ENCODE results near the gene GRAMD2A. TPM values are rescaled to one million over a fixed set of nuclear protein-coding genes. Genes with fewer than 3 reads are reported as not detected.

Gene GRAMD2A
- polyA plus RNA-seq, 2 donors = 1.1 to 1.6 TPM

- no peaks in the 10 kb centered on the region for H3K27me3 ChIP-seq (ENCODE audit: control insufficient read depth in 1 of 2, insufficient read depth in 2 of 2, low read length in 2 of 2)
- WGBS, 2 donors = 29 to 33% methylated on average over 2 of the region's 2 CpGs
- H3K9me3 ChIP-seq (ENCODE audit: control insufficient read depth in 2 of 2, insufficient read depth in 1 of 2, low read depth in 1 of 2, low read length in 1 of 2) = no peaks in the 10 kb centered on the region
- no peaks in the 10 kb centered on the region for H3K4me1 ChIP-seq (ENCODE audit: control insufficient read depth in 2 of 2, insufficient read depth in 2 of 2, low read length in 1 of 2)
- H3K4me3 ChIP-seq (ENCODE audit: low read depth in 1 of 2, low read length in 2 of 2) = no peak overlapping the region
- H3K36me3 ChIP-seq (ENCODE audit: control insufficient read depth in 2 of 2, insufficient read depth in 2 of 2, low read length in 1 of 2) = no peaks in the 10 kb centered on the region
- H3K27ac ChIP-seq (ENCODE audit: low read depth in 2 of 2, low read length in 1 of 2) = no peak overlapping the region
Measured at GRCh38 chr15:72135719-72136118, 61.9 kb downstream of the GRAMD2A start.

DNA sequence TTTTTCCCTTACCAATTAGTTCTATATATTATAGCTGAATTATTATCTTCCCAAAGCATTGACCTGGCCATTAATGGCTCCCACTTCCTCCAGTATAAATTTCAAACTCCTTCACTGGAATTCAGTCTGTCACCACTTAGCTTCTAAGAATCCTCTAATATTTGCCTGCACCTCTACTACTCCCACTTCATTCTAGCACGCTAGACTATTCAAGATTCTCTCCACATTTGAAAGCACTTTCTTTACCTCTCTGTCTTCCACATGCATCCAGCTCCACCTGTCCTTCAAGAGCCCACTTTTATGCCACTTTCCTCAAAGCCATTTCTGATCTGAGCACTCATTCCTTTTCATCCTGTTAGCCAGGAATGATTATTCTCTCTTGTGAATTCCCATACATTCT, 64.4 kb downstream of the GRAMD2A start:
- Histone ChIP-seq H3K36me3 (ENCODE audit: control insufficient read depth in 2 of 2, insufficient read depth in 2 of 2, low read length in 1 of 2) (no peaks in the 10 kb centered on the region), H3K27ac (ENCODE audit: low read depth in 2 of 2, low read length in 1 of 2) (no peak overlapping the region), H3K9me3 (ENCODE audit: control insufficient read depth in 2 of 2, insufficient read depth in 1 of 2, low read depth in 1 of 2, low read length in 1 of 2) (no peaks in the 10 kb centered on the region), H3K4me3 (ENCODE audit: low read depth in 1 of 2, low read length in 2 of 2) (no peak overlapping the region), H3K4me1 (ENCODE audit: control insufficient read depth in 2 of 2, insufficient read depth in 2 of 2, low read length in 1 of 2) (no peaks in the 10 kb centered on the region), H3K27me3 (ENCODE audit: control insufficient read depth in 1 of 2, insufficient read depth in 2 of 2, low read length in 2 of 2) (no peaks in the 10 kb centered on the region)
- WGBS, 2 donors = 90 to 96% methylated on average over 1 of the region's 1 CpG

DNA sequence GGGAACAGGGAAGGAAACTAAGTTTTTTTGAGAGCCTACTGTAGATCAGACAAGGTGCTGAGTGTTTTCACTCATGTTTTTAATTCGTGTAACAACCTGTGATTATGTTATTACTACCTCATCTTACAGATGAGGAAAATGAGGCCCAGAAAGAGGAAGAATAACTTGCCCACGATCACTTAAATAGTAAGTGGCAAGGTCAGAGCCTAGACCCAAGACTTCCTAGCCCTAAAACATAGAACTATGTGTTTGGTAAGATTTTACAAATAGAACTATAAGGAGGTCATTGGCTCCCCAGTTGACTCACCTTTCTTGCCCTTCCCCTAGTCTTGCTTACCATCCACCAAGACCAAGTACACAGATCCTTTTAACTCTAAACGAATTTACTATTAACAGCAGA, 65.7 kb downstream of the GRAMD2A start:
- H3K4me1 ChIP-seq (ENCODE audit: control insufficient read depth in 2 of 2, insufficient read depth in 2 of 2, low read length in 1 of 2) = no peaks in the 10 kb centered on the region
- H3K27ac ChIP-seq (ENCODE audit: low read depth in 2 of 2, low read length in 1 of 2) = no peak overlapping the region
- H3K36me3 ChIP-seq (ENCODE audit: control insufficient read depth in 2 of 2, insufficient read depth in 2 of 2, low read length in 1 of 2) = no peaks in the 10 kb centered on the region
- 70 to 76% methylated on average over 3 of the region's 3 CpGs for WGBS, 2 donors
- H3K9me3 ChIP-seq (ENCODE audit: control insufficient read depth in 2 of 2, insufficient read depth in 1 of 2, low read depth in 1 of 2, low read length in 1 of 2) = no peaks in the 10 kb centered on the region
- no peaks in the 10 kb centered on the region for H3K27me3 ChIP-seq (ENCODE audit: control insufficient read depth in 1 of 2, insufficient read depth in 2 of 2, low read length in 2 of 2)
- no peak overlapping the region for H3K4me3 ChIP-seq (ENCODE audit: low read depth in 1 of 2, low read length in 2 of 2)

- Histone ChIP-seq H3K4me3 (ENCODE audit: low read depth in 1 of 2, low read length in 2 of 2) (no peak overlapping the region), H3K36me3 (ENCODE audit: control insufficient read depth in 2 of 2, insufficient read depth in 2 of 2, low read length in 1 of 2) (no peaks in the 10 kb centered on the region), H3K27ac (ENCODE audit: low read depth in 2 of 2, low read length in 1 of 2) (no peak overlapping the region), H3K9me3 (ENCODE audit: control insufficient read depth in 2 of 2, insufficient read depth in 1 of 2, low read depth in 1 of 2, low read length in 1 of 2) (no peaks in the 10 kb centered on the region), H3K4me1 (ENCODE audit: control insufficient read depth in 2 of 2, insufficient read depth in 2 of 2, low read length in 1 of 2) (no peaks in the 10 kb centered on the region), H3K27me3 (ENCODE audit: control insufficient read depth in 1 of 2, insufficient read depth in 2 of 2, low read length in 2 of 2) (no peaks in the 10 kb centered on the region)
- WGBS, 2 donors = 91 to 96% methylated on average over 4 of the region's 4 CpGs
Measured at GRCh38 chr15:72130272-72130671, 67.3 kb downstream of the GRAMD2A start.

- Histone ChIP-seq H3K4me3 (ENCODE audit: low read depth in 1 of 2, low read length in 2 of 2) (no peak overlapping the region), H3K36me3 (ENCODE audit: control insufficient read depth in 2 of 2, insufficient read depth in 2 of 2, low read length in 1 of 2) (no peaks in the 10 kb centered on the region), H3K9me3 (ENCODE audit: control insufficient read depth in 2 of 2, insufficient read depth in 1 of 2, low read depth in 1 of 2, low read length in 1 of 2) (no peaks in the 10 kb centered on the region), H3K27me3 (ENCODE audit: control insufficient read depth in 1 of 2, insufficient read depth in 2 of 2, low read length in 2 of 2) (no peaks in the 10 kb centered on the region), H3K4me1 (ENCODE audit: control insufficient read depth in 2 of 2, insufficient read depth in 2 of 2, low read length in 1 of 2) (no peaks in the 10 kb centered on the region), H3K27ac (ENCODE audit: low read depth in 2 of 2, low read length in 1 of 2) (no peak overlapping the region)
Measured at GRCh38 chr15:72128359-72128758, 69.2 kb downstream of the GRAMD2A start.

DNA sequence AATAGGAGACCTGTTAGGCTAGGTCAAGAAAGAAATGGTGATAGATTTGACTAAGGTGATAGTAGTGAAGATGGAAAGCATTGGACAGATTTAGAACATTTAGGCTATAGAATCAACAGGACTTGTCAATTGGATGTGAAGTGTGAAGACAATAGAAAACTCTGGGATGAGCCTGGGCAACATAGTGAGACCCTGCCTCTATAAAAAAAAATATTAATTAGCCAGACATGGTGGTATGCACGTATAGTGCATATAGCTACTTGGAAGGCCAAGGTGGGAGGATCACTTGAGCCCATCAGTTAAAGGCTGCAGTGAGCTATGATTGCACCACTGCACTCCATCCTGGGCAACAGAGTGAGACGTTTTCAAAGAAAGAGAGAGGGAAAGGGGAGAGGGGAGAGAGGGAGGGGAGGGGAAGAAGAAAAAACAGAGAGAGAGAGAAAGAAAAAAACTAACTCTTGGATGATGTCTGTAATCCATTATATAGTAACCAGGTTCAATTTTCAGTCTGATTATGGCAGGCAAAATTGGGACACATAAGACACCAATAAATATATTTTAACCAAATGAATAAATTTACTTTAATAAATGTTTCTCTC, 69.8 kb downstream of the GRAMD2A start:
- H3K4me3 ChIP-seq (ENCODE audit: low read depth in 1 of 2, low read length in 2 of 2) = no peak overlapping the region
- no peaks in the 10 kb centered on the region for H3K4me1 ChIP-seq (ENCODE audit: control insufficient read depth in 2 of 2, insufficient read depth in 2 of 2, low read length in 1 of 2)
- no peaks in the 10 kb centered on the region for H3K9me3 ChIP-seq (ENCODE audit: control insufficient read depth in 2 of 2, insufficient read depth in 1 of 2, low read depth in 1 of 2, low read length in 1 of 2)
- no peaks in the 10 kb centered on the region for H3K27me3 ChIP-seq (ENCODE audit: control insufficient read depth in 1 of 2, insufficient read depth in 2 of 2, low read length in 2 of 2)
- 52 to 61% methylated on average over 2 of the region's 2 CpGs for WGBS, 2 donors
- H3K36me3 ChIP-seq (ENCODE audit: control insufficient read depth in 2 of 2, insufficient read depth in 2 of 2, low read length in 1 of 2) = no peaks in the 10 kb centered on the region
- no peak overlapping the region for H3K27ac ChIP-seq (ENCODE audit: low read depth in 2 of 2, low read length in 1 of 2)

GRCh38 chr15:72124218-72124617, 73.4 kb downstream of the GRAMD2A start:
- WGBS, 2 donors = 24 to 34% methylated on average over 1 of the region's 1 CpG
- H3K36me3 ChIP-seq (ENCODE audit: control insufficient read depth in 2 of 2, insufficient read depth in 2 of 2, low read length in 1 of 2) = no peaks in the 10 kb centered on the region
- H3K4me1 ChIP-seq (ENCODE audit: control insufficient read depth in 2 of 2, insufficient read depth in 2 of 2, low read length in 1 of 2) = no peaks in the 10 kb centered on the region
- no peak overlapping the region for H3K4me3 ChIP-seq (ENCODE audit: low read depth in 1 of 2, low read length in 2 of 2)
- no peak overlapping the region for H3K27ac ChIP-seq (ENCODE audit: low read depth in 2 of 2, low read length in 1 of 2)
- no peaks in the 10 kb centered on the region for H3K27me3 ChIP-seq (ENCODE audit: control insufficient read depth in 1 of 2, insufficient read depth in 2 of 2, low read length in 2 of 2)
- H3K9me3 ChIP-seq (ENCODE audit: control insufficient read depth in 2 of 2, insufficient read depth in 1 of 2, low read depth in 1 of 2, low read length in 1 of 2) = no peaks in the 10 kb centered on the region

DNA sequence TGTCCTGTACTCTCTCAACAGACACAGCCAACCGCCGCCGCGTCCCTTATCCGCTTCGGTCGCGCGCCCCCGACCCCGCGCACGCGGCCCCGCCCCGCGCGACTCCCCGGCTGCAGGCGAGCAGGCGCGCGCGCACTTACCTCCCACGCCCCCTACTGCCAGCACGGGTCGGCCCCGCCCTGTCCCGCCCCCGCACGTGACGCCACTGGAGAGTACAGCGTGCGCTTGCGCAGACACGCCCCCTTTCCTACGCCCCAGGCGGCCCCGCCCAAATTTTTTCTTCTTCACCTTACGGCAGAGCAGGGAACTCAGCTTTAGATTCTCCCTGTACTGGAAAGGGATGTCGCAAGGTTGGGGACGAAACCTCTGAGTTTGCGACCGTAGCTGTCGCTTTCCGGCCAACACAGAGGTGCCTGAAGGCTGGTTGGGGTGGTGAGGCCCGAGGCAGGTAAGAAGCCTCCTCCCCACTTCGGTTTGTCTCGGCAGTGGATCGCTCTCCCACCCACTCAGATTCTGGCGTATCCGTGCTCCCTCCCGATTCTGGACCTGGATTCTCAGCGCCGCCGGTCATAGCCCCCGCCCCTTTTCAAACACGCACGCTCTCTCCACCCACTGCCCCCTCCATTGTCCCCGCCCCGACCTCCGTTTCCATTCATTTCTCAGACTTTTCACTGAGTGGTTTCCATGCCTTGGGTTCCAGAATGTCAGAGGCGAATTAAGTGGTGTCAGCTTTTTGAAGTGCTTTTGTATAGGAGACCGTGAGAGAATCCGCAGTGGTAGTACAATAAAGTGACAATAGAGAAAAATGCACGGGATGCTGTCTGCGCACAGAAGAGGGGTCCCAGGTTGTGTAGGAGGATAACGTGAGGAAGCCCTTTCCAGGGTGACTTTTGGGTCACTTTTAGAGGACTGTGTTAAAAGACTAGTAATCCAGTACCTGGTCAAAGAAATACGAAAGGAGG, 79.3 kb downstream of the GRAMD2A start, which contains the start of the genes MYO9A and SENP8:
MYO9A (minus strand) TSS at position 134 of the 962 bp plus-strand sequence. CDS start 71,587 bp downstream, outside the sequence.
SENP8 (plus strand) TSS at position 387 of the 962 bp plus-strand sequence. CDS start 21,221 bp downstream, outside the sequence.
- peak within 1 kb of the TSS; percentile 65 to 99 for H3K4me3 ChIP-seq (ENCODE audit: low read depth in 1 of 2, low read length in 2 of 2)
- no peaks in the 10 kb centered on the region for H3K27me3 ChIP-seq (ENCODE audit: control insufficient read depth in 1 of 2, insufficient read depth in 2 of 2, low read length in 2 of 2)
- H3K27ac ChIP-seq (ENCODE audit: low read depth in 2 of 2, low read length in 1 of 2) = peak within 1 kb of the TSS; percentile 98 to 100
- 1% methylated on average over 69 of the region's 69 CpGs for WGBS, 2 donors
- no peaks in the 10 kb centered on the region for H3K4me1 ChIP-seq (ENCODE audit: control insufficient read depth in 2 of 2, insufficient read depth in 2 of 2, low read length in 1 of 2)
- no peaks in the 10 kb centered on the region for H3K36me3 ChIP-seq (ENCODE audit: control insufficient read depth in 2 of 2, insufficient read depth in 2 of 2, low read length in 1 of 2)
- H3K9me3 ChIP-seq (ENCODE audit: control insufficient read depth in 2 of 2, insufficient read depth in 1 of 2, low read depth in 1 of 2, low read length in 1 of 2) = no peaks in the 10 kb centered on the region

DNA sequence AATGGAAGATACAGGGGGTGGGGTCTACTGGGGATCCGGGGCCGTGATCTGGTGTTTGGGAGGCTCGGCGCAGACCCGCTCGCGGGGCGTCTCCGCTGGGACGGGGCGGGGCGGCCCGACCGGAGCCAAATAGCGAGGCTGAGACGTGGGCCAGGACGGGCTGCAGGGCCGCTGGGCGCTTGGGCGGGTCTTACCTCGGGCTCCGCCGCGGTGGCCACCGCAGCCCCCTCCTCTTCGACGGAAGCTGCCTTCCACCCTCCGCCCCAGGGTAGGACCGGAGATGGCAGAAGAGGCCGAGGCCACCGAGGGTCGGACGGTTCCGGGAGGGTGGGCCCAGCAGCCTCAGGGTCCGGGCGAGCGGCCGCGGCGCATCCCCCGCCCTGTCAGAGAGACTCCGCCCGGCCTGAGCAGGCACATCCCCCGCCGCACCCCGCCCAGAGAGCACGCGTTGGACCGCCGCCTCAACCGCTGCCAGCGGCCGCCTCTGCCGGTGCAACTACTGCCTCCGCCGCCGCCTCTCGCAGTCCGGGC, 80.0 kb downstream of the GRAMD2A start:
- no peaks in the 10 kb centered on the region for H3K4me1 ChIP-seq (ENCODE audit: control insufficient read depth in 2 of 2, insufficient read depth in 2 of 2, low read length in 1 of 2)
- WGBS, 2 donors = 0% methylated on average over 29 to 59 of the region's 59 CpGs
- peak overlapping the region; percentile 65 to 99 for H3K4me3 ChIP-seq (ENCODE audit: low read depth in 1 of 2, low read length in 2 of 2)
- no peaks in the 10 kb centered on the region for H3K9me3 ChIP-seq (ENCODE audit: control insufficient read depth in 2 of 2, insufficient read depth in 1 of 2, low read depth in 1 of 2, low read length in 1 of 2)
- peak overlapping the region; percentile 93 to 96 for H3K27ac ChIP-seq (ENCODE audit: low read depth in 2 of 2, low read length in 1 of 2)
- H3K36me3 ChIP-seq (ENCODE audit: control insufficient read depth in 2 of 2, insufficient read depth in 2 of 2, low read length in 1 of 2) = no peaks in the 10 kb centered on the region
- no peaks in the 10 kb centered on the region for H3K27me3 ChIP-seq (ENCODE audit: control insufficient read depth in 1 of 2, insufficient read depth in 2 of 2, low read length in 2 of 2)
